GOT3 (cell line): Measurements from ENCODE around the gene CBX1.
"Not testable (repeated sequence)": the region's sequence is repeated elsewhere in the genome, so short reads cannot be mapped to it uniquely, and the experiment has no call there.

Source experiments
- DNase-seq: peaks from one replicate; lab custom pipeline; 2025; ENCODE audit warnings: mixed read lengths; lab: John Stamatoyannopoulos, UW

Gene CBX1

GRCh38 chr17:48051706-48052486, 49.4 kb downstream of the CBX1 start:
- no peak for DNase-seq

GRCh38 chr17:48051283-48051682, 50.0 kb downstream of the CBX1 start:
- no peak for DNase-seq

- peak; percentile 65 for DNase-seq
Observed at GRCh38 chr17:48048384-48049126, 52.7 kb downstream of the CBX1 start.

GRCh38 chr17:48047741-48048383, 53.4 kb downstream of the CBX1 start, which contains the start of gene NFE2L1:
Gene NFE2L1, plus strand, starts transcription at chr17:48048359. Its CDS starts 2,760 bp downstream, at chr17:48051119.
- DNase-seq = peak; percentile 93

GRCh38 chr17:48047113-48047740, 54.1 kb downstream of the CBX1 start:
- DNase-seq = no peak

GRCh38 chr17:48046296-48046695, 55.0 kb downstream of the CBX1 start:
- no peak for DNase-seq

- DNase-seq = no peak
Observed at GRCh38 chr17:48045316-48046001, 55.8 kb downstream of the CBX1 start.

- no peak for DNase-seq
Observed at GRCh38 chr17:48044851-48045250, 56.4 kb downstream of the CBX1 start.

GRCh38 chr17:48043176-48043575, 58.1 kb downstream of the CBX1 start:
- DNase-seq = no peak

- DNase-seq = no peak
Observed at GRCh38 chr17:48038687-48039086, 62.6 kb downstream of the CBX1 start.

- DNase-seq = no peak
Observed at GRCh38 chr17:48037838-48038323, 63.4 kb downstream of the CBX1 start.

GRCh38 chr17:48037036-48037837, 64.0 kb downstream of the CBX1 start, which contains the start of gene COPZ2:
Gene COPZ2, minus strand, starts transcription at chr17:48037797. Its CDS starts 20 bp downstream, at chr17:48037777.
- DNase-seq = no peak

GRCh38 chr17:48036693-48037035, 64.6 kb downstream of the CBX1 start:
- DNase-seq = no peak

- not testable (repeated sequence) for DNase-seq
Observed at GRCh38 chr17:48034734-48035133, 66.5 kb downstream of the CBX1 start.

- DNase-seq = no peak
Observed at GRCh38 chr17:48031966-48032365, 69.3 kb downstream of the CBX1 start.

GRCh38 chr17:48030531-48030930, 70.7 kb downstream of the CBX1 start:
- no peak for DNase-seq

- no peak for DNase-seq
Observed at GRCh38 chr17:48028736-48029135, 72.5 kb downstream of the CBX1 start.

GRCh38 chr17:48027322-48027981, 73.8 kb downstream of the CBX1 start:
- no peak for DNase-seq

GRCh38 chr17:48026502-48027321, 74.6 kb downstream of the CBX1 start:
- peak; percentile 70 for DNase-seq
